B cell (primary cell): Measurements from ENCODE around the gene MYADML2. TPM values are rescaled to one million over a fixed set of nuclear protein-coding genes. Genes with fewer than 3 reads are reported as not detected.

Experiments used
- ATAC-seq: fragments of 200-7000 bp; cut with Tn5 transposase; one replicate; pipeline ENCODE4 v1.10.0; 2021; ENCODE audit warnings: low read depth, mild to moderate bottlenecking, moderate number of reproducible peaks, moderate library complexity
- CTCF ChIA-PET: fragments of 350-600 bp; sonication (Branson Sonifier 250); formaldehyde crosslinking; loops from one replicate; lab custom pipeline; 2021; ENCODE audit warnings: antibody characterized with exemption, inconsistent platforms; lab: Charles Lee
- POLR2A ChIA-PET: fragments of 350-600 bp; sonication (Branson Sonifier 250); formaldehyde crosslinking; loops from one replicate; lab custom pipeline; 2021; ENCODE audit warnings: antibody characterized with exemption; lab: Charles Lee
- DNase-seq: peaks from one replicate; pipeline ENCODE4 v3.0.0; 2013
- H2AFZ ChIP-seq: 2 replicates; pipeline ENCODE4 v1.6.1; 2012; ENCODE audit warnings: mild to moderate bottlenecking, low read depth, low read length; ENCODE audit not compliant: insufficient read depth, poor library complexity, severe bottlenecking
- H3K27ac ChIP-seq, 2 donors: 1 replicate in 1 of 2; 2 replicates in 1 of 2; pipeline ENCODE4 v1.5.1; 2012 to 2013; ENCODE audit warnings: low read length in 2 of 2, mild to moderate bottlenecking in 2 of 2, moderate library complexity in 1 of 2
- H3K27me3 ChIP-seq, 4 experiments: fragments of 200-600 bp in 1 of 4; sonication (generic) in 1 of 4; replicated peaks in 1 of 4; 1 replicate in 2 of 4; 2 replicates in 2 of 4; pipeline versions ENCODE4 v1.6.1 to v1.7.0; 2013 to 2016; ENCODE audit warnings: low read length in 3 of 4, mild to moderate bottlenecking in 2 of 4, mixed read lengths in 1 of 4, moderate library complexity in 1 of 4; ENCODE audit not compliant: insufficient read depth in 4 of 4, control insufficient read depth in 3 of 4; ENCODE audit errors: control extremely low read depth in 1 of 4
- H3K36me3 ChIP-seq, 2 experiments: replicated peaks in 1 of 2; 1 replicate in 1 of 2; 2 replicates in 1 of 2; pipeline versions ENCODE4 v1.6.1 to v1.7.1; 2013; ENCODE audit warnings: low read length in 1 of 2; ENCODE audit not compliant: insufficient read depth in 2 of 2, control insufficient read depth in 1 of 2; ENCODE audit errors: control extremely low read depth in 1 of 2, extremely low read depth in 1 of 2
- H3K4me1 ChIP-seq, 2 donors: fragments of 200-600 bp in 1 of 2; sonication (generic) in 1 of 2; 1 replicate in 1 of 2; 2 replicates in 1 of 2; pipeline versions ENCODE4 v1.5.1 to v1.6.1; 2013 to 2017; ENCODE audit warnings: low read length in 2 of 2; ENCODE audit not compliant: control insufficient read depth in 2 of 2, insufficient read depth in 2 of 2
- H3K4me2 ChIP-seq: replicated peaks from 2 replicates; pipeline ENCODE3; 2012; ENCODE audit warnings: mild to moderate bottlenecking, low read depth, low read length; ENCODE audit not compliant: poor library complexity, severe bottlenecking
- H3K4me3 ChIP-seq, 5 experiments: fragments of 200-600 bp in 1 of 5; sonication (generic) in 1 of 5; 1 replicate in 3 of 5; 2 replicates in 2 of 5; pipeline versions ENCODE4 v1.5.1 to v1.7.0; 2011 to 2016; ENCODE audit warnings: low read length in 4 of 5, mild to moderate bottlenecking in 4 of 5, low read depth in 2 of 5, control low read depth in 1 of 5, moderate library complexity in 1 of 5; ENCODE audit not compliant: insufficient read depth in 1 of 5; ENCODE audit errors: control extremely low read depth in 1 of 5, extremely low read depth in 1 of 5
- H3K79me2 ChIP-seq: fragments of 200-600 bp; sonication (generic); one replicate; pipeline ENCODE4 v1.6.0; 2016; ENCODE audit warnings: low read length; ENCODE audit not compliant: control insufficient read depth, insufficient read depth
- H3K9ac ChIP-seq: fragments of 200-600 bp; sonication (generic); 2 replicates; pipeline ENCODE4 v1.6.1; 2017; ENCODE audit warnings: mild to moderate bottlenecking, low read length, moderate library complexity
- H3K9me3 ChIP-seq, 3 donors: one replicate each; pipeline versions ENCODE4 v1.6.1 to v1.7.1; 2013; ENCODE audit warnings: low read length in 2 of 3; ENCODE audit not compliant: control insufficient read depth in 2 of 3, insufficient read depth in 1 of 3; ENCODE audit errors: control extremely low read depth in 1 of 3
- H4K20me1 ChIP-seq: 2 replicates; pipeline ENCODE4 v1.6.0; 2012; ENCODE audit warnings: mild to moderate bottlenecking, low read length; ENCODE audit not compliant: insufficient read depth, control insufficient read depth, poor library complexity, severe bottlenecking
- H3K27ac Mint-ChIP-seq: one replicate; pipeline ENCODE4 v1.8.0; 2021; ENCODE audit warnings: mixed read lengths
- H3K27me3 Mint-ChIP-seq: one replicate; pipeline ENCODE4 v1.8.0; 2021; ENCODE audit warnings: mixed read lengths
- H3K4me1 Mint-ChIP-seq: one replicate; pipeline ENCODE4 v1.8.0; 2021; ENCODE audit warnings: mixed read lengths
- H3K4me3 Mint-ChIP-seq: one replicate; pipeline ENCODE4 v1.8.0; 2021; ENCODE audit warnings: mixed read lengths
- H3K9me3 Mint-ChIP-seq: one replicate; pipeline ENCODE4 v1.8.0; 2022; ENCODE audit warnings: mixed read lengths; ENCODE audit not compliant: insufficient read depth
- CTCF ChIP-seq: fragments of 200-600 bp; IDR thresholded peaks from one replicate; pipeline ENCODE4 v1.8.0; 2022; ENCODE audit warnings: antibody characterized with exemption, mild to moderate bottlenecking
- EZH2 ChIP-seq: IDR thresholded peaks from 2 replicates; pipeline ENCODE4 v1.6.1; 2012; ENCODE audit warnings: borderline replicate concordance, low read depth, mild to moderate bottlenecking, moderate library complexity, low read length; ENCODE audit not compliant: insufficient read depth, poor library complexity, severe bottlenecking
- WGBS: methylation state at CpG from one replicate; pipeline ENCODE4 v1.1.5; 2013; ENCODE audit warnings: missing lambda C conversion rate; ENCODE audit not compliant: insufficient coverage; 5-methylcytosine and 5-hydroxymethylcytosine counted together
- intact Hi-C: fragments of 100-400 bp; cut with micrococcal nuclease; formaldehyde crosslinking; loops from one replicate; pipeline ENCODE4 v1.10.0; 2022
- polyA plus RNA-seq: library from polyadenylated mRNA; depleted of rRNA; stranded (reverse); fragments of >200 nt; gene quantifications from 2 replicates; pipeline ENCODE4 v1.2.3, GENCODE V29; 2012
- total RNA-seq, 2 donors: library from RNA; stranded (reverse); fragments of 120-200 nt in 1 of 2; gene quantifications; 1 replicate in 1 of 2; 2 replicates in 1 of 2; pipeline versions ENCODE4 v1.2.3 to v1.2.4, GENCODE V29; 2013 to 2022

Gene MYADML2
- total and polyA plus RNA-seq, 2 donors (not counting 1 experiment from before 2014, with no cell fraction given) = not detected

- H3K4me1 Mint-ChIP-seq = peaks cover 3% of the 10 kb centered on the region
- Histone ChIP-seq H3K9ac (no peak overlapping the region), H3K4me3 (no peak overlapping the region), H3K4me1 (no peaks in the 10 kb centered on the region), H3K36me3 (peaks cover 0 to 8% of the 10 kb centered on the region in 2 experiments), H3K4me2 (no peak overlapping the region), H3K9me3 (no peaks in the 10 kb centered on the region), H3K79me2 (peaks cover 42% of the 10 kb centered on the region), H3K27ac (no peak overlapping the region), H2AFZ (no peak overlapping the region), H3K27me3 (no peaks in the 10 kb centered on the region), H4K20me1 (peaks cover 32% of the 10 kb centered on the region)
- ATAC-seq (no peak), DNase-seq (no peak)
- WGBS = 98% methylated on average over 25 of the region's 25 CpGs
- no peaks in the 10 kb centered on the region for H3K27me3 Mint-ChIP-seq
- ChIA-PET POLR2A (no interaction called here), CTCF (no interaction called here)
- TF ChIP-seq EZH2 = no peak
- H3K9me3 Mint-ChIP-seq = no peaks in the 10 kb centered on the region
- no peak overlapping the region for H3K27ac Mint-ChIP-seq
- intact Hi-C loops = no loop called here
- no peak overlapping the region for H3K4me3 Mint-ChIP-seq
Observed at GRCh38 chr17:81990836-81991683, 44.0 kb upstream of the MYADML2 start.

GRCh38 chr17:81987161-81987770, 40.2 kb upstream of the MYADML2 start:
- H3K4me1 ChIP-seq = peaks cover 5 to 10% of the 10 kb centered on the region in 2 donors
- ATAC-seq (no peak), DNase-seq (no peak)
- H3K36me3 ChIP-seq = peaks cover 0 to 24% of the 10 kb centered on the region in 2 experiments
- no peak overlapping the region for H3K4me2 ChIP-seq
- Mint-ChIP-seq H3K27ac (no peak overlapping the region), H3K9me3 (no peaks in the 10 kb centered on the region), H3K27me3 (no peaks in the 10 kb centered on the region), H3K4me1 (peaks cover 11% of the 10 kb centered on the region), H3K4me3 (no peak overlapping the region)
- 98% methylated on average over 25 of the region's 26 CpGs for WGBS
- H3K27me3 ChIP-seq = no peaks in the 10 kb centered on the region
- no peak overlapping the region for H3K9ac ChIP-seq
- no peak overlapping the region for H2AFZ ChIP-seq
- H3K27ac ChIP-seq = no peak overlapping the region
- peaks cover 0 to 7% (median 0%) of the 10 kb centered on the region in 3 donors for H3K9me3 ChIP-seq
- peaks cover 31% of the 10 kb centered on the region for H4K20me1 ChIP-seq
- H3K4me3 ChIP-seq = no peak overlapping the region
- intact Hi-C loops = no loop called here
- ChIA-PET CTCF (no interaction called here), POLR2A (interaction anchor here (0.7 kb wide), 1 partner anchor 164 kb away, joined by 5 read pairs; no protein-coding TSS in a partner anchor)
- peaks cover 63% of the 10 kb centered on the region for H3K79me2 ChIP-seq
- TF ChIP-seq EZH2 (no peak), CTCF (no peak)
